HG02885 (cell line): ENCODE results near the gene NFKB2.

Experiments
- ATAC-seq: cut with Tn5 transposase; IDR thresholded peaks from one replicate; pipeline ENCODE4 v1.9.1; 2021; ENCODE audit warnings: mild to moderate bottlenecking; ENCODE audit not compliant: unreplicated experiment, poor library complexity

NFKB2 gene

DNA sequence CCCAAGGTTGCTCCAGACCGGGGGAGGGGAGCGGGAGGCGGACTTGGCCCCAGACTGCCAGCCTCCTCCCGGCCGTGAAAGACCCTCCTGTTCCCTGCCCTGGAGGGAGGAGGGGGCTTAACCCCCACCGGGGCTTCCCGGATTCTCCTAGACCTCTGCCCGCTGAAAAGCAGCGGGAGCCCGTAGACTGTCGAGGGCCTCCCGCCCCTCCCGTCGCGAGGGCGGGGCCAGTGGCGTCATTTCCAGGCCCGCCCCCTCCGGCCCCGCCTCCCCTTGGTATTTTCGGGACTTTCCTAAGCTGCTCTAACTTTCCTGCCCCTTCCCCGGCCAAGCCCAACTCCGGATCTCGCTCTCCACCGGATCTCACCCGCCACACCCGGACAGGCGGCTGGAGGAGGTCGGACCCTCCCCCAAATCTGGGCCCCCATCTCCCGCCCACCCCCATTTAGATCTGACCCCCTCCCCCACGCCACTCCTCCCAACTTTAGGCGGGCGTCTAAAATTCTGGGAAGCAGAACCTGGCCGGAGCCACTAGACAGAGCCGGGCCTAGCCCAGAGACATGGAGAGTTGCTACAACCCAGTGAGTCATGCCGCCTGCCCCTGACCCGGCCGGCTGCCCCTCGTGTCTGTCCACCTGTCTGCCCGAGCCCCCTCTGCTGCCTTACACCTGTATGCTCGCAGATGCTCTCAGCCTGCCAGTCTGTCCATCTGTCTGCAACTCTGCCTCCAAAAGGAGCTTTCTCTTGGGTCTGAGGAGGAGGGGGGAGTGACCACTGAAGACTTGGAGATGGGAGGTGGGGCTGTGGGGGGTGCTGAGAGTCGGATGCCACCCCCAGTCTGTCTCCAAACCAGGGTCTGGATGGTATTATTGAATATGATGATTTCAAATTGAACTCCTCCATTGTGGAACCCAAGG, at the start of gene NFKB2:
Gene NFKB2, plus strand, starts transcription at position 306 of the 917 bp plus-strand sequence. Its CDS starts 255 bp downstream, at position 561.
- ATAC-seq: peak; percentile 34

DNA sequence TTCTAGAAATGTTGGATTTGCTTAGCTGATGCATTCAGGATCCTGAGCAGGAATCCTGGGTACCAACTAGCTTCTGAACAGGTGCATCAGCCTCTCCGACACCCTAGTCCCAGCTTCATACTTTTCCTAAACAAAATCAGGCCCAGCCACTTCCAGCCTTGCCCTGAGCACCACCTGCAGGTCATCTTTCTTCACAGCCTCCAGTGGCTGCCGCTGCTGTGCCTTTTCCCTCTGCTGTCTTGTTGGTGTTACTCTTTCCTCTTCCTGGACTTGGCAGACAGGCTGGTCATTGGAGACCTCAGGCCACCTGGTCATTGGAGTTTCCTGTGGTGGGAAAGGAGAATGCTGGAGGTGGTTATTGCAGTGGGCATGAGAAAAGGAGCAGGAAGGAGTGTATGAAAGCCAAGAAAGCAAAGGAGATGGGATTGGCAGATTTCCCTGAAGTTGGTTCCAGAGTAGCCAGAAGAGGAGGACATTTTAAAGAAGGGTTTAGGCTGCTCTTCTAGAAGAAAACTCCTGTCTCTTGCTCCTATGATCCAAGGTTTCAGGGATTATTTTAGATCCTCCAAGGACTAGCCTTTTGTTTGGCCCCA, 48.2 kb upstream of the NFKB2 start:
- no peak for ATAC-seq

DNA sequence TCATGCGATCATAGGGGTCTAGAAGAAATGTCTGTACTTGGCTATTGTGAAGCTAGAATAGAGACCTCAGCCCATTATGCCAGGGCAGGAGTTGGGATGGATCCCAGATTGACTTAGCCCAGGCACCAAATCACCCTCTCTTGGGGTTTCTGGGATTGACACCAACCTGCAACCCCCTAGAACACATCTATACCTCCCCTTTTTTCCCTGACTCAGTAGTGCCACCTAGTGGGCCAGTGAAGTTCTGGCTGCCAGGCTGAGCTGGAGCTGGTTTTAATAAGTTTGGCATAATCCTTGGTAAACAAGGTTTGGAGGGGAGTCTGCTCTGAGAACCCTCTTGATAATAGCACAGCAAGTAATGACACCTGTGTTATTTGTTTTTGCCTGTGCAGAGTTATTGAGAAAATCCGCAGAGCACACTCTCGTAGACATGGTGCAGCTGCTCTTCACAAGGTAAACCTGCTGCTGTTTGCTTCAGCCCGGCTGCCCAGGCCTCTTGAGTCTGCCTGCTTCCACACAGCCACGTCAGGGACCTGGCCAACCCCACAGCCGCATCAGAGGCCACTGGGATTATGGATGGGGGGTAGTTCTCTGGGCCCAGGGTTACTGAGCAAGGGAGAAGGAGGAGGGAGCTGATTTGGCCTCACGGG, 43.3 kb upstream of the NFKB2 start:
- ATAC-seq: no peak

DNA sequence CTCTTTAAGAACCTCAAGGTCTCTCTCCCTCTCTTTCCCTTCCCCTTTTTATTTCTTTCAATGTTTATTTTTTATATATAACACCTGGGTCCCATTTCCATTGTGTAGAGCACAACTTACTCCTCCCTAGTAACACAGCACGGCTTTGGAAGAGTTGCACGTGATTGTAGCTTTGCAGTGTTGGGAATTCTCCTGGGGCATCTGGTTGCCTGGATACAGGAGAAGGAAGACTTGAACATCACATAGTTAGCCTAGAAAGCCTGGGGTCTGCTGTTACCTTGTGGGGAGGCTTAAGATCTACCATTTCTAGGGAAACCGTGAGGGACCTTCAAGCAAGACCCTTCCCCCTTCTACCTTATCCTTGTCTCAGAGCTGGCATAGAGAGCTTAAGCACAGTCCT, 41.1 kb upstream of the NFKB2 start:
- ATAC-seq: no peak

DNA sequence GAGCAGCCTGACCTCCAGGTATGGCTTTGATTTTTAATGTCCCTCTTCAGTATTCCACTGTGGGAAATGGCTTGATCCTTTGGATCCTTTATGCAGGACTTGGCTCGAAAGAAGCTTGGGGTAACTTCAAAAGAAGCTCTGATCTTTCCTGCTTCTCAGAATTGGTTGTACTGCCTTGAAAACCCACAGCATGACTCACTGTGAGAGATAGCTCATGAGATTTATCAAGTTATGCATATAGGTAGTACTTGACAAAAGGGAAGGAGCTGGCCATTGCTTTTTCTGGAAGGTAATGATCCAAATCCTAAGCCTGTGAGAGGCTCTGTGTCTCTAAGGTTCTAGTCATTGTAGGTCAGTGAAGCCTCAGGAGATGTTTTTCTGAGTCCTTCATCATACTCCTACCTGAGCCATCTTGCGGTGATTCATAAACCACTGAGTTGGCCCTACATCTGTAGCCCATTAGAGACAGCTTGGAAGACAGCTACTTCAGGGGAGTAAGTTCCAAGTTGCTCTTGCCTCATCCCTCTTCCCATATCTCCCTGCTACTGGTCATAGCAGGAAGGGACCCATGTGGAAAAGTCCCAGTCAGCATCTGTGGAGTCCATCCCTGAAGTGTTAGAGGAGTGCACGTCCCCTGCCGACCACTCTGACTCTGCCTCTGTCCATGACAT, 36.7 kb upstream of the NFKB2 start:
- no peak for ATAC-seq

DNA sequence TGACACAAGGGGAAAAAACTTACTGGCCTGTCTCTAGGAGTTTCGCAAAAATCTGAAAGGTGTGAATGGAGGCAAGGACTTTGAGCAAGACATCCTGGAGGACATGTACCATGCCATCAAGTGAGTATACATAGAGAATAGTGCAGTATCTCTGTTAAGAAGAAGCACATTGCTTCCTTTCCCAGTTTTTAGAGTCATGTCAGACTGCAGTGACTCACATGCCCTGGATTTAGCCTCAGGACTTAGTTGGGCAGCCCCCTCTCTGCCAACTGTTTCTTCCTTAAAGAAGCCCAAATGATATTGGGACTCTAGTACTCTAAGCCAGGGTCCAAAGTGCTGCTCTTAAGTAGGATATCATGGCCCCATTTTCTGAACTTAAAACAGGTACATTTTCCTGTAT, 28.1 kb upstream of the NFKB2 start:
- ATAC-seq: no peak

DNA sequence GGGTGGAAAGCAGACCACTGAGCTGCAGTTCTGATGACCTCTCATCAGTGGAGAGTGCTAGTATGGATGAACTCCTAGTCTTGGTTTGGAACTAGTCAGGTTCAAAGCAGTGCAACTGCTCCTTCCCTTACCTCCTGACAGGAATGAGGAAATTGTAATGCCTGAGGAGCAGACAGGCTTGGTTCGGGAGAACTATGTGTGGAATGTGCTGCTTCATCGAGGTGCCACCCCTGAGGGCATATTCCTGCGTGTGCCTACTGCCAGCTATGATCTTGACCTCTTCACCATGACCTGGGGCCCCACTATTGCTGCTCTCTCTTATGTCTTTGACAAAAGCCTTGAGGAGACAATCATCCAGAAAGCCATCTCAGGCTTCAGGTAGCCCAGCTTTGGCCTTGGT, 27.4 kb upstream of the NFKB2 start:
- no peak for ATAC-seq

DNA sequence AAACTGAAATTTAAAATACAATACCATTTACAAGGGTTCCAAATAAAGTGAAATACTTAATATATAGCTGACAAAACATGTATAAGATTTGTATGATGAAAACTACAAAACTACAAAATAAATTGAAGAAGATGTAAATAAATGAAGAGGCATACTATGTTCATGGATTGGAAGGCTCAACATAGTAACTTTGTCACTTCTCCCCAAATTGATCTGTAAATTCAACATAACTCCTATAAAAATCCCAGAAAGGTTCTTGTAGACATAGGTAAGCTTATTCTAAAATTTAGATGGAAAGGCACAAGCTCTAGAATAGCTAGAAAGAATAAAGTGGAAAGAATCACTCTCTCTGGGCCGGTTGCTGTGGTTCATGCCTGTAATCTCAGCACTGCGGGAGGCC, 24.2 kb upstream of the NFKB2 start:
- no peak for ATAC-seq

DNA sequence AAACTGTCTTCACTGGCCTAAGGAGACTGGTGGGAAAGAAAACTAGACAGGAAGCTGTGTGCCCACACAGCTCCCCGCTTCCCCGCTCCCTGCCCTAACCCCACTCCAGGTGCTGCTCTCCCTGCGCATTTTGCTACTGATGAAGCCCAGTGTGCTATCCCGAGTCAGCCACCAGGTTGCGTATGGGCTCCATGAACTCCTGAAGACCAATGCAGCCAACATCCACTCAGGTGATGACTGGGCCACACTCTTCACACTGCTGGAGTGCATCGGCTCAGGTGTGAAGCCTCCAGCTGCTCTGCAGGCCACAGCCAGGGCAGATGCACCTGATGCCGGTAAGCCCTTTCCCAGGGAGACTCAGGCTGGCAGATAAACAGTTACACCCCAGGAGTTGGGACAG, 20.3 kb upstream of the NFKB2 start:
- ATAC-seq: no peak

DNA sequence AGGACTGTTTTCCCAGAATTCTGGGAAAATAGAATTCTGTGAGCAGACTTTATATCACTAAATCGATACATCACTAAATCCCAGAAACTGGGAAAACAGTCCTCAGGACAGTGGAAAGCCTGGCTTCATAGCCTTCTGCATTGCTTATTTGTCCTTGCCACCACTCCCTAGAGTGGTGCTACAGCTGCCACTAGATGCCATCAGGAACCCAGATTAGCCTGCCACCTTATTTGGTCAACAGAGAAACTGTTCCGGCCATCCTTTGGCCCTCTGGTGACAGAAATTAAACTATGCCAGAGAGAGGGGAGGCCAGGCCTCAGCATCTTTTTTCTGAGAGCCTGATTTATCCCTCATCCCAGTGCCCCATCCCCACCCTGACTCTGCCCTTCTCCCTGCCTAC, 19.6 kb upstream of the NFKB2 start:
- ATAC-seq: no peak

DNA sequence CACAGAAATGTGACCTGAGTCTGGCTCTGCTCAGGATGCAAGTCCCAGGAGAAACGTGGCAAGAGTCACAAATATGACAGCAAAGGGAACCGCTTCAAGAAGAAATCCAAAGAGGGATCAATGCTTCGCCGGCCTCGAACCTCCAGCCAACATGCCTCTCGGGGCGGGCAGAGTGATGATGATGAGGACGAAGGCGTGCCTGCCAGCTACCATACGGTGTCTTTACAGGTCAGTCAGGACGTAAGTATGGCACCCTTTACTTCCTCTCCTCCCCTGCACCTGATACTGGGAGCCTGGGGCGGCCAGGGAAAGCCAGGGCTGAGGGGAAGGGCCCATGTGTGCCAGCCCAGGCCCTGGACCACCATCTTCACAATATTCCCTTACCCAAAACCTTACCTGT, 18.6 kb upstream of the NFKB2 start:
- ATAC-seq: no peak

DNA sequence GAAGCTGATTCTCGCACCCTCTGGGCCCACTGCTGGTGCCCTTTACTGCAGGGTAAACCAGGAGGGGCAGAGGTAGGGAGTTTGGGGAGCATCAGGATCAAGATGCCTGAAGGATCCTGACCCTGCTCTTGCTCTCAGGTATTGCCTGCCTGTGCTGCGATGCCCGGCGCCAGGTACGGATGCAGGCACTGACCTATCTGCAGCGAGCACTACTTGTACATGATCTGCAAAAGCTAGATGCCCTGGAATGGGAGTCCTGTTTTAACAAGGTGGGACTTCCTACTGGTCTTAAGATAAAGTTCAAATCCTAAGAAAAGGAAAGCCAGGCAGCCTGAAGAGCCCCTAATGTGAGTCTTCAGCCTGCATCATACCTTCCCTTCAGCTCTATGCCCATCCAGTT, 16.1 kb upstream of the NFKB2 start:
- no peak for ATAC-seq

DNA sequence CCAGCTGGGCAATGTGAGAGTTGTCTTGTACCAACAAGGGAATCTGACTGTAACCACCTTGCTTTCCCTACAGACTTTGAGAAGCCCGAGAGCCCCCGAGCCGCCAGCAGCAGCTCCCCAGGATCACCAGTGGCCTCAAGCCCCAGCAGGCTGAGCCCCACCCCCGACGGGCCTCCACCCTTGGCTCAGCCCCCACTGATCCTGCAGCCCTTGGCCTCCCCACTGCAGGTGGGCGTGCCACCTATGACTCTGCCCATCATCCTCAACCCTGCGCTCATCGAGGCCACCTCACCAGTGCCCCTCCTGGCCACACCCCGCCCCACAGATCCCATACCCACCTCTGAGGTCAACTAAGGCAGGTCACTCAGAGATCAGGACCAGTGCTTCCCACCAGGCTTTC, 13.5 kb upstream of the NFKB2 start:
- ATAC-seq: no peak

DNA sequence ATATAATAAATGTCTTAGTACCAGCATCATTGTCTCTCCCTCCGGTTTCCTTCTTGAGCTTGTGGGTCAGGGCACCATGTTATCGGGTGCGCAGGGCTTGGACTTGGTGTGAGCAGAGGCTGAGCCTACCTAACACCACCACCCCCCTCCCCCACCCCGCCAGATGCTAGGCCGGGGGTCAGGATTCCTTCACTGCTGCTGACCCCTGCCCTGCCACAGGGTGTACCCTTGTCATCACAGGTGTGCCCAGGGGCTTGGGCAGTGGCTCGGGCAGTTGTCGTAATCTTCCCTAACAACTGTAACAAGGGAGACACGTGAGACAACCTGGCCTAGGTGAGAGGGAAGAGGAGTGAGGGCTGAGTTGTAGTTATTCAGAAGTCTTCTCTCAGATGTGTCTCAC, 12.6 kb upstream of the NFKB2 start:
- no peak for ATAC-seq

DNA sequence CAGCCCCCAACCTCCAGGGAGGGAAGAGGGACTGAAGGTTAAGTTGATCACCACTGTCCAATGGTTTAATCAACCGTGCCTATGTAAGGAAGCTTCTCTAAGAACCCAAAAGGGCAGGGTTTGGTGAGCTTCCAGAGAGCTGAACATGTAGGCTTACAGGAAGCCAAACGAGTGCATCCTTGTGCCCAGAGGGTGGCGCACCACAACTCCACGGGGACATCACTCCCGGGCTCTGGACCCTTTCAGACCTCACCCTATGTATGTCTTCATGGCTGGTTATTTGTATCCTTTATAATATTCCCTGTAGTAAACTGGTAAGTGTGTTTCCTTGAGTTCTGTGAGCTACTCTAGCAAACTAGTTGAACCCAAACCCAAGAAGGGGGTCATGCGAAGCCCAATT, 11.5 kb upstream of the NFKB2 start:
- no peak for ATAC-seq

DNA sequence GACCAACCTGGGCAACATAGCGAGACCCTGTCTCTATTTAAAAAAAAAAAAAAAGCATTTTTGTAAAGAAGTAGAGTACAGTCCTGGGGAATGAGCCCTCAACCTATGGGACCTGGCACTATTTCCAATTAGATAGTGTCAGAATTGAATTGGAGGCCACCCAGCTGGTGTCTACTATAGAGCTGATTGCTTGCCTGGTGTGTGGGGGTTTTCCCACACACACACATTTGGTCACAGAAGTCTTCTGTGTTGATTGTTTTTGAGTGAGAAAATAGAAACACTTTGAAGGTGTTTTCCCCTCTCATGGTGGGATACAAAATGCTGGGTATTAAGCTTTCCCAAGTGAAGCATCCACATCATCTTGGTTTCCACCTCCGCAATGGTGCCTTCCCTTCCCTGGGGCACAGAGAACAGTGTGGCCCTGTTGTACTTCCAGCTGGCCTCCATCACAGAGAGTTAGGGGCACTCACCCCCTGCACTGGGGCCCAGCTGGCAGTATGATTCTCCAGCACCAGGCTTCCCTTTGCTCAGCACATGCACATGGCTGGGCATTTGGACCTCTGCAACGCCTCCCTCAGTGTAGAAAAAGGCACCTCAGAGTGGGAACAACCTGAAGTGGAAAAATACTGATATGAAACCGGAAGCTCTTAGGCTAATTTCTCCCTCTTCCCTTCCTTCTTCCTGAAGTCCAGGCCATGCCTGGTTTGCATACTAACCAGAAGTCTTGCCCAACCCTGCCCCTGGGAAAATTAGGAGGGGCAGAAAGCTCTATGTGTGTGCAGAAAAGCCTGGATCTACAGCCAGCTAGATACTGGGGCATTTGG, 10.7 kb upstream of the NFKB2 start:
- no peak for ATAC-seq

DNA sequence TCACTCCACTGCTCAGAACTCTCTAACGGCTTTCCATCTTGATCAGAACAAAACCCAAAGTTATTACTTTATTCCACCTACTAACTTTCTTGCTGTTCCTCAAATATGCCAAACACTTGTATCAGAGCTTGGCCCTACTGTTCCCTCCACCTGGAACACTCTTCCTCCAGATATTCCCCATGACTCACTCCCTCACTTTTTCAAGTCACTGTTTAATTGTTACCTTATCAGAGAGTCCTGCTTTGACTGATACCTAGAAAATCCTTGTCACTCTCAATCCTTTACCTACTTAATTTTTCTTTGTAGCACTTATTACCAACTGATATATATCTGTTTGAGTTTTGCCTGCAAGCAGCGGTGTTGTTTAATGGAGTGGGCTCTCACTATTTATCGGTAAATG, 5.6 kb upstream of the NFKB2 start:
- ATAC-seq: no peak

DNA sequence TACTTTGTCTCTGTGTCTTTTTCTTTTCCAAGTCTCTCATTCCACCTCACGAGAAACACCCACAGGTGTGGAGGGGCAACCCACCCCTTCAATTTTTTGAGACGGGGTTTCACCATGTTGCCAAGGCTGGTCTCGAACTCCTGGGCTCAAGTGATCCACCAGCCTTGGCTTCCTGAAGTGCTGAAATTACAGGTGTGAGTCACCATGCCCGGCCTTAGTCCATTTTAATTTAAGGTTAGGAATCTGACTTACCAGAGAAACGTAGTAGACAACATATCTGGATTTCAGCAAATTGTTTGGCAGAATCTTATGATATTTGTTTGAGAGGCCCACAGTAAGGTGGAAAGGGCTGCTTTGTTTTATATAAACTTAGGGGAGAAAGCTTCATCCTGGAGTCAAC, 3.2 kb upstream of the NFKB2 start:
- no peak for ATAC-seq

DNA sequence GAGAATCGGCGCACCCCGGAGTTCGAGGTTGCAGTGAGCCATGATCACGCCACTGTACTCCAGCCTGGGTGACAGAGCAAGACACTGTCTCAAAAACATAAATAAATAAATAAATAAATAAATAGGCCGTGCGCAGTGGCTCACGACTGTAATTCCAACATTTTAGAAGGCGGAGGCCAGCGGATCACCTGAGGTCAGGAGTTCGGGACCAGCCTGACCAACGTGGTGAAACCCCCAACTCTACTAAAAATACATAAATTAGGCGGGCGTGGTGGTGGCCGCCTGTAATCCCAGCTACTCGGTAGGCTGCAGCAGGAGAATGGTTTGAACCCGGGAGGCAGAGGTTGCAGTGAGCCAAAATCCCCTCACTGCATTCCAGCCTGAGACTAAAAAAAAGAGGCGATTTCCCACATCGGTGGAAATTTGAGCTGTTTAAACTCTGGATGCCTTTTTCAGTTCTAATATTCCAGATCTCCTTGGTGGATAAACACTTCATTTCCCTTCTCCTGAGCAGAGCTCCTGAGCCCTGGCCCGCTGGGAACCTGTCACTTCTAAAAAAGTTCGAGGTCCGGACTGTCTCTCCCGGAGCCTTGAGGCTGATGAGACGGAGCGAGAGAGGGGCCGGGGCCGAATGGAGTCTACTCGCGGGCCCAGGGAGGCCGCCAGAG, 2.0 kb upstream of the NFKB2 start:
- no peak for ATAC-seq
